NCI-H748 treated with DMSO at 0.1 percent for 48 hours (cell line): ENCODE measurements around the gene LRRC37A.
A peak's percentile ranks its signal among the peaks of the same experiment; 100 is the strongest.
"Not testable (repeated sequence)": the region's sequence is repeated elsewhere in the genome, so short reads cannot be mapped to it uniquely, and the experiment has no call there.

Experiments used
- DNase-seq: peaks from one replicate; lab custom pipeline; 2025; lab: John Stamatoyannopoulos, UW

The LRRC37A gene

GRCh38 chr17:46294831-46295230 is at the start of gene LRRC37A:
TSS of gene LRRC37A (plus strand) at chr17:46295131. CDS start at chr17:46295134, 3 bp downstream.
- not testable (repeated sequence) for DNase-seq

GRCh38 chr17:46249153-46249552 is 45.8 kb upstream of the LRRC37A start:
- not testable (repeated sequence) for DNase-seq

GRCh38 chr17:46252804-46253203 is 42.1 kb upstream of the LRRC37A start:
- not testable (repeated sequence) for DNase-seq

GRCh38 chr17:46253722-46254121 is 41.2 kb upstream of the LRRC37A start:
- peak; percentile 11 for DNase-seq

- DNase-seq: not testable (repeated sequence)
Measured at GRCh38 chr17:46254215-46254614, 40.7 kb upstream of the LRRC37A start.

GRCh38 chr17:46256369-46256768 is 38.6 kb upstream of the LRRC37A start:
- DNase-seq: not testable (repeated sequence)

GRCh38 chr17:46259845-46260661 is 34.9 kb upstream of the LRRC37A start:
- DNase-seq: not testable (repeated sequence)

- no peak for DNase-seq
Measured at GRCh38 chr17:46262271-46262670, 32.7 kb upstream of the LRRC37A start.

- no peak for DNase-seq
Measured at GRCh38 chr17:46264456-46265198, 30.3 kb upstream of the LRRC37A start.

- not testable (repeated sequence) for DNase-seq
Measured at GRCh38 chr17:46266063-46266655, 28.8 kb upstream of the LRRC37A start.

GRCh38 chr17:46266656-46267544 is 28.0 kb upstream of the LRRC37A start:
- peak; percentile 41 for DNase-seq

- no peak for DNase-seq
Measured at GRCh38 chr17:46270032-46270431, 24.9 kb upstream of the LRRC37A start.

- DNase-seq: no peak
Measured at GRCh38 chr17:46273541-46274236, 21.2 kb upstream of the LRRC37A start.

- DNase-seq: no peak
Measured at GRCh38 chr17:46274238-46274637, 20.7 kb upstream of the LRRC37A start.

- DNase-seq: not testable (repeated sequence)
Measured at GRCh38 chr17:46276728-46277479, 18.0 kb upstream of the LRRC37A start.

- not testable (repeated sequence) for DNase-seq
Measured at GRCh38 chr17:46281336-46281735, 13.6 kb upstream of the LRRC37A start.

- DNase-seq: not testable (repeated sequence)
Measured at GRCh38 chr17:46282635-46283034, 12.3 kb upstream of the LRRC37A start.

GRCh38 chr17:46284467-46284866 is 10.5 kb upstream of the LRRC37A start:
- not testable (repeated sequence) for DNase-seq

GRCh38 chr17:46285500-46285899 is 9.4 kb upstream of the LRRC37A start:
- DNase-seq: not testable (repeated sequence)

- peak; percentile 65 for DNase-seq
Measured at GRCh38 chr17:46286764-46287221, 8.1 kb upstream of the LRRC37A start.
